ENCODE data around the gene KRT83. TPM values are rescaled to one million over a fixed set of nuclear protein-coding genes. Genes with fewer than 3 reads are reported as not detected.

The KRT83 gene
- not detected in 2 replicates for total RNA-seq

DNA sequence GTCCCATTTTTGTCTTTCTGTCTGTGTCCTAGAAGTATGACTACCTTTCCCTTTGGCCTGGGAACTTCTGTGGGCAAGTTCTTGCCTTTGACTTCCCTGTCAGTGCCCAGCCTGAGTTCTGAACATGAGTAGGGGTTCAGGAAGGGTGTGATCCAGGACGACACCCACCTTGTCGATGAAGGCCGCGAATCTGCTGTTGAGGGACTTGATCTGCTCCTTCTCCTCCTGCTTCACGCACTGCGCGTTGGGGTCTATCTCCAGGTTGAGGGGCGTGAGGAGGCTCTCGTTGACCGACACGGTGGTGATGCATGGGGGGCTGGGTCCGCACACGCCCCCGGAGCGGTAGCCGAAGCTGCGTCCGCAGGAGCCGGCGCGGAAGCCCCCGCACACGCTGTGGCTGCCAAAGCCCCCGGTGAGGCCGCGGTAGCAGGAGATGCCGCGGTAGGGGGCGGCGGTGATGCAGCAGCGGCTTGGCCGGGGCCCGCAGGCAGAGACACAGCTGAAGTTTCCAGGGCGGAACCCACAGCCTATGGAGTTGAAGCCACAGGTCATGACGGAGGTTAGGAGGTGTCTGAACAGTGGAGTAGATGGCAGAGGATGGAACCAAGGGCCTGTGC lies at the start of gene KRT83:
Gene KRT83 (minus strand): TSS at position 615 of the 617 bp plus-strand sequence. CDS start 63 bp downstream, at position 552.
- DNase-seq, result no peak

DNA sequence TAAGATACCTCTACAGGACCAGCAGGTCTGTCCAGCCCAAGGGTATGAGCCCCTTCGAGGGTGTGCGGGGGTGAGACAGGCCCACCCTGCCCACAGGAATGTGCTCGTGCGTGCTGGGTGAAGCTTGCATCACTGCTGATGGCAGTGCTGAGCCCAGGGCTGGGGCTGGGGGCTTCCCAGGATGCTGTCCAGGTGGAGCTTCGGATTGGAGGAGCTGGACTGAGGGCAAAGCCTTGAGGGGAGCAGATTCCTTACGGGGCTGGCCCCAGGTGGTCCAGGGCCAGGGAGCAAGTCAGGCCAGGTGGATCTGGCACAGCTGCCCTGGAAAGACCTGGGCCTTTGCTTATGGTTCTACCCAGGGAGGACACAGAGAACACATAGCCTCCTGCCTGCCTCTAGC lies 48.6 kb upstream of the KRT83 start:
- H3K36me3 Mint-ChIP-seq (ENCODE audit: low read depth), result no peaks in the 10 kb centered on the region
- no peak for DNase-seq
- intact Hi-C loops (cut with micrococcal nuclease), result loop anchor here (5.0 kb wide), 1 partner anchor 502 kb away; no protein-coding TSS in a partner anchor
- H3K27ac Mint-ChIP-seq, result no peak overlapping the region
- H3K4me1 Mint-ChIP-seq, result no peaks in the 10 kb centered on the region
- peaks cover 9% of the 10 kb centered on the region for H3K27me3 Mint-ChIP-seq
- no peaks in the 10 kb centered on the region for H3K9me3 Mint-ChIP-seq
- H3K4me3 Mint-ChIP-seq, result no peak overlapping the region

More for the DNA sequence above, at the start of gene KRT83:
- no peaks in the 10 kb centered on the region for H3K36me3 Mint-ChIP-seq (ENCODE audit: low read depth)
- H3K4me1 Mint-ChIP-seq, result no peaks in the 10 kb centered on the region
- intact Hi-C loops (cut with micrococcal nuclease), result no loop called here
- no peak within 1 kb of the TSS for H3K4me3 Mint-ChIP-seq
- H3K27ac Mint-ChIP-seq, result no peak within 1 kb of the TSS
- H3K9me3 Mint-ChIP-seq, result no peaks in the 10 kb centered on the region
- peaks cover 26% of the 10 kb centered on the region for H3K27me3 Mint-ChIP-seq

DNA sequence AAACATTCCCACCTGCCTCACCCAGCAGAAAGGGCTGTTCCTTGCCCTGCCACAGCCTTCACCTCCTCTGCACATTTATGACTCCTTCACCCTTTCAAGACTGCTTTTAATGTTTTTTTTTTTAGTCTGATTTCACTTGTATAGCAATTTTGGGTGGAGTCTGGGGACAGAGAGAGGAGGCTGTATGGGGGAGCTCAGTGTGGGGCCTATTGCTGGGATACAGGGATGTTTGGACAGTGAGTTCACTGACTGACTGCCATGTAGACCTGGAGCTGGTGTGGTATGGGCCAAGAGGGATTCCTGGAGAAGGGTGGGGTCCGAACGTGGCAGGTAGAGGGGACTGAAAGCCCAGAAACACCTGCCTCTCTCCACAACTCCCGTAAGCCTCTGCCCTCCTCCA lies 48.0 kb upstream of the KRT83 start:
- no peak for DNase-seq
- intact Hi-C loops (cut with micrococcal nuclease), result no loop called here
- H3K4me3 Mint-ChIP-seq, result no peak overlapping the region
- peaks cover 9% of the 10 kb centered on the region for H3K27me3 Mint-ChIP-seq
- no peaks in the 10 kb centered on the region for H3K36me3 Mint-ChIP-seq (ENCODE audit: low read depth)
- no peak overlapping the region for H3K27ac Mint-ChIP-seq
- H3K4me1 Mint-ChIP-seq, result no peaks in the 10 kb centered on the region
- H3K9me3 Mint-ChIP-seq, result no peaks in the 10 kb centered on the region

- intact Hi-C loops (cut with micrococcal nuclease), result no loop called here
- Mint-ChIP-seq H3K4me3 (no peak overlapping the region), H3K36me3 (ENCODE audit: low read depth) (no peaks in the 10 kb centered on the region), H3K27ac (no peak overlapping the region), H3K27me3 (peaks cover 4% of the 10 kb centered on the region), H3K9me3 (no peaks in the 10 kb centered on the region), H3K4me1 (no peaks in the 10 kb centered on the region)
- no peak for DNase-seq
Observed at GRCh38 chr12:52368508-52368907, 47.3 kb upstream of the KRT83 start.

DNA sequence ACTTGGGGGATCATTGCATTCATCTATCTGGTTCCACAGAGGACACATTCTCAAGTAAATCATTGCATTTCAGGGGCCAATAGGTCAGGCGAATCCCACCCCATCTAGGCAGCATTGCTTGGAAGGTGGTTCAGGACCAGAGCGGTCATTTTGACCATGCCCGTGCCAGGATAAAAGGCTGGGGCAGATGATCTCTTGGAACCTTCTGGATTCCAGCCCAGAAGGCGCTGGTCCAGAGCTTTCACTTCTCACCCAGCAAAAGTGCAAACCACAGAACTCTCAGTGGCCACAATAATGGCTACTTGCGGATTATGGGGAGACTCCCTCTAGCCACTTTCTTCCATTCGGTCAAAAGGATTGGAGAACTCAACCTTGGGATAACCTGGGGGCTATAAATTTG lies 46.7 kb upstream of the KRT83 start:
- Mint-ChIP-seq H3K27me3 (peaks cover 4% of the 10 kb centered on the region), H3K36me3 (ENCODE audit: low read depth) (no peaks in the 10 kb centered on the region), H3K4me3 (no peak overlapping the region), H3K4me1 (no peaks in the 10 kb centered on the region), H3K27ac (no peak overlapping the region), H3K9me3 (no peaks in the 10 kb centered on the region)
- intact Hi-C loops (cut with micrococcal nuclease), result no loop called here
- no peak for DNase-seq

DNA sequence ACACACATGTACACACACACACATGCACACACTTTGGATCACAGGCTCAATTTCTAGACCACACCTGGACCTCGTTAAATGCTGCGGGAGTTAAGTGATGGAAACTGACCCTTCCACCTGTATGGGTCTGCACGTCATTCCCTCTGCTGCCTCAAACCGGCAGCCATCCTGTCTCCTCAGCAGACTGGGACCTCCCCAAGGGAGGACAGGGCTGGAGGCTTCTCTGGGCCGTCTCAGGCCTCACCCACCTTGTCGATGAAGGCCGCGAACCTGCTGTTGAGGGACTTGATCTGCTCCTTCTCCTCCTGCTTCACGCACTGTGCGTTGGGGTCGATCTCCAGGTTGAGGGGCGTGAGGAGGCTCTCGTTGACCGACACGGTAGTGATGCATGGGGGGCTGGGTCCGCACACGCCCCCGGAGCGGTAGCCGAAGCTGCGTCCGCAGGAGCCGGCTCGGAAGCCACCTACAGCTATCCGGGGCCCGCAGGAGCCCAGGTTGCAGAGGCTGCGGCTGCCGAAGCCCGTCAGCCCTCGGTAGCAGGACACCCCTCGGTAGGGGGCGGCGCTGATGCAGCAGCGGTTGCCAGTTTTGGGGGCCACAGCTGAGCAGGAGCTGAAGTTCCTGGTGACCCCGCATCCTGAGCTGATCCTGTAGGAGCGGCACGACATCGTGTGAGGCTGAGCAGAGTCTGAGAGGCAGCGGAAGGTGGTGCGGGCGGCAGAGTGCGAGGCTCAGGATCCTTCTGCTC lies 45.7 kb upstream of the KRT83 start, which contains the start of gene KRT85:
Gene KRT85 (minus strand): TSS at position 744 of the 748 bp plus-strand sequence. CDS start 76 bp downstream, at position 668.
- no peak within 1 kb of the TSS for H3K4me3 Mint-ChIP-seq
- H3K27ac Mint-ChIP-seq, result no peak within 1 kb of the TSS
- H3K9me3 Mint-ChIP-seq, result no peaks in the 10 kb centered on the region
- H3K27me3 Mint-ChIP-seq, result peaks cover 4% of the 10 kb centered on the region
- intact Hi-C loops (cut with micrococcal nuclease), result no loop called here
- no peaks in the 10 kb centered on the region for H3K36me3 Mint-ChIP-seq (ENCODE audit: low read depth)
- DNase-seq, result no peak
- no peaks in the 10 kb centered on the region for H3K4me1 Mint-ChIP-seq

DNA sequence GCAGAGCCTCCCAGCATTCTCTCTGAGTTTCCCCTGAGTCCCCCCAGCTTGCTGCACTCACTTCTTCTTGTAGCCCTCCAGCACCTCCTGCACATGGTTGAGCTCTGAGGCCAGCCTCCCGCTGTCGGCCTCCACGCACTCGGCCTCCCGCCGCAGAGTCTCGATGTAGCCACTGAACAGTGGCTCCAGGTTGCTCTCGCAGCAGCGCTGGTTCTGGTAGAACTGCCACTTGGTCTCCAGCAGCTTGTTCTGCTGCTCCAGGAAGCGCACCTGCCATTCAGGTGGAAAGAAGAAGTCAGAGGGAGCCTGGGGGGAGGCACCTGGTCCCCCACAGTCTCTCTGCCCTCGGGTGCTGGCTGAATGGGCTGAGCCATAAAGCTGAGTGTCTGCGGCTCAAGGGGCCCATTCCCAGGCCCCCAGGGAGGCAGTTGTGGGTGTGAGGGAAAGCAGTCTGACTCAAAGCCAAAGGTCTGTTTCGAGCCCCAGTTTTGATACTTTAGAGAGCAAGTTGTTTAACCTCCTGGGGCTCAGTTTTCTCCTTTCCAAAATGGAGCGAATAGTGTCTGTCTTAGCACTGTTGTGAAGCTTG lies 43.8 kb upstream of the KRT83 start:
- DNase-seq, result no peak

GRCh38 chr12:52364061-52364460 lies 42.9 kb upstream of the KRT83 start:
- H3K27me3 Mint-ChIP-seq, result peaks cover 4% of the 10 kb centered on the region
- no peak for DNase-seq
- H3K36me3 Mint-ChIP-seq (ENCODE audit: low read depth), result no peaks in the 10 kb centered on the region
- peaks cover 4% of the 10 kb centered on the region for H3K4me1 Mint-ChIP-seq
- no peak overlapping the region for H3K27ac Mint-ChIP-seq
- no peaks in the 10 kb centered on the region for H3K9me3 Mint-ChIP-seq
- intact Hi-C loops (cut with micrococcal nuclease), result no loop called here
- H3K4me3 Mint-ChIP-seq, result no peak overlapping the region

More for the DNA sequence above, 43.8 kb upstream of the KRT83 start:
- H3K9me3 Mint-ChIP-seq, result no peaks in the 10 kb centered on the region
- no peaks in the 10 kb centered on the region for H3K36me3 Mint-ChIP-seq (ENCODE audit: low read depth)
- no peak overlapping the region for H3K4me3 Mint-ChIP-seq
- H3K4me1 Mint-ChIP-seq, result no peaks in the 10 kb centered on the region
- peaks cover 2% of the 10 kb centered on the region for H3K27me3 Mint-ChIP-seq
- intact Hi-C loops (cut with micrococcal nuclease), result no loop called here
- no peak overlapping the region for H3K27ac Mint-ChIP-seq

DNA sequence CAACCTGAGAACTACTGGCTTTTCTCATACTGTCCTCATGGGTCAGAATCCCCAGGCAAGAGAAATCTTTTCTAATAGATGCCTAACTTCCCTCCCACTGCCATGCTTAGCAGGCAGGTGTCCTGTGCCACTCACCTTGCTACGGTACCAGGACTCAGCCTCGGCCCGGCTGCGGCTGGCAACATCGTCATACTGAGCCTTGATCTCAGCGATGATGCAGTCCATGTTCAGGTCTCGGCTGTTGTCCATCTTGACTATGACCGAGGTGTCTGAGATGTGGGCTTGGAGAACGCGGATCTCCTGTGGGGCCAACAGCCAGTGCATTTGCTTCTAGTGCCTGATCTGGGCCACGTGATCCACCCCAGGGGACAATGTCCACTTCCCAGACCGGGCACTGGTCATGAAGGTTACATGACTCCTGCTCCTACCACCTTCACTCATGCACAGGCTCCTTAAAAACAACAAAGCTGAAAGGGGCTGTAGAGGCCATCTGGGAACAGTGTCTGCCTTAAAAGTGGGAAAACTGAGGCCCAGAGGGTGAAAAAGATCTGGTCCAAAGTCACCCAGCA lies 42.0 kb upstream of the KRT83 start:
- DNase-seq, result no peak
- intact Hi-C loops (cut with micrococcal nuclease), result no loop called here
- H3K9me3 Mint-ChIP-seq, result no peaks in the 10 kb centered on the region
- peaks cover 2% of the 10 kb centered on the region for H3K27me3 Mint-ChIP-seq
- H3K27ac Mint-ChIP-seq, result no peak overlapping the region
- no peak overlapping the region for H3K4me3 Mint-ChIP-seq
- peaks cover 12% of the 10 kb centered on the region for H3K4me1 Mint-ChIP-seq
- no peaks in the 10 kb centered on the region for H3K36me3 Mint-ChIP-seq (ENCODE audit: low read depth)

DNA sequence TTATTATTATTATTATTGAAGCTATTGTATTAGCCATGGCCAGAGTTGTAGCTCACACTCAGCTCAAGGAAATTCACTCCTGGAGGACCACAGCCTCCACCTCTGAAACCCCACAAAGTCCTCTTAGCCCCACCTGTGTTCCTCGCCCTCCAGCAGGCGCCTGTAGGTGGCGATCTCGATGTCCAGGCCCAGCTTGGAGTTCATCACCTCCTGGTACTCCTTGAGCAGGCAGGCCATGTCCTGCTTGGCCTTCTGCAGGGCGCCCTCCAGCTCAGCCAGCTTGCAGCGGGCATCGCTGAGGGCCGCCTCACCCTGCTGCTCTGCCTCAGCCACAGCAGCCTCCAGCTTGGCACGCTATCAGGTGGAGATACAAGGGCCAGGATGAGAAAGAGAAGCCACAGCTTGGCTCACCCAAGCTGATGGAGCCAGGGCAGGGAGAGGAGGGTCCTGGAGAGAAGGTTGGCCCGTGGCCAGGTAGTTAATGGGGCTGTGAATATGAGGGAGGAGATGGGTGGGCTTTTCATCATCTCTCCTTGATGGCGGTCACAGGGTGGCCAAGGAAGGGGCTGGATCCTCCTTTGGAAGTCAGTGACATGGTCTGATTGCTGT lies 41.0 kb upstream of the KRT83 start:
- H3K27ac Mint-ChIP-seq, result no peak overlapping the region
- peaks cover 12% of the 10 kb centered on the region for H3K4me1 Mint-ChIP-seq
- no peaks in the 10 kb centered on the region for H3K36me3 Mint-ChIP-seq (ENCODE audit: low read depth)
- H3K27me3 Mint-ChIP-seq, result peaks cover 2% of the 10 kb centered on the region
- DNase-seq, result peak; percentile 63
- intact Hi-C loops (cut with micrococcal nuclease), result no loop called here
- H3K9me3 Mint-ChIP-seq, result no peaks in the 10 kb centered on the region
- H3K4me3 Mint-ChIP-seq, result no peak overlapping the region

GRCh38 chr12:52361553-52361952 lies 40.4 kb upstream of the KRT83 start:
- Mint-ChIP-seq H3K36me3 (ENCODE audit: low read depth) (no peaks in the 10 kb centered on the region), H3K27me3 (peaks cover 2% of the 10 kb centered on the region), H3K27ac (no peak overlapping the region), H3K9me3 (no peaks in the 10 kb centered on the region), H3K4me3 (no peak overlapping the region), H3K4me1 (peaks cover 12% of the 10 kb centered on the region)
- intact Hi-C loops (cut with micrococcal nuclease), result no loop called here
- DNase-seq, result no peak

DNA sequence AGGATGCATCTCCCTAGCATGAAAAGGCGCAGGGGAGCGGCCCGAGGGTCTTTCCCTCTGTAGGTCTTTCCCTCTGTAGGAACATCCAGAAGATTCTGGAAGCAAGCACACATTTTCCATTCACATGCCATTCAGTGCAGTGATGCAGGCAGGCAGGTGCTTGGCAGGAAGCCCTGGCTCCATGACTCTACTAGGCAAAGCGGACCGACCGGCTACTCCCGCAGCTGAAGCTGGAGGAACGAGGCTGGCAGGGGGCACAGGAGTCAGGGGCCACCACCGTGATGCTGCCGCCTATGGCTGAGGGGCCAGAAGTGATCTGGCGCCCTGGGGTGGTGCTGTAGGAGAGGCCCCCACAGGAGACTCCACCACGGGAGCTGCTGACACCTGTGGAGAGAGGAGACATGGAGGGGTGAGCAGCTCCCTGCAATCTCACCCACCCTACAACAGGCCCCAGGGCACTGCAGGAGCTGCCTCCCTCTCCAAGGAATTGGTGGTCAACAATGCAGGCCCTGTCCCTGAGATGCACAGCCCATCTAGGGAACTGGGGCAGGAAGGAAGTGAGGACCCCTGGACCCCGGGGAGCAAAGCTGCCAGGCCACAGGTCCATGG lies 39.6 kb upstream of the KRT83 start:
- H3K4me3 Mint-ChIP-seq, result no peak overlapping the region
- intact Hi-C loops (cut with micrococcal nuclease), result no loop called here
- H3K27me3 Mint-ChIP-seq, result peaks cover 2% of the 10 kb centered on the region
- H3K9me3 Mint-ChIP-seq, result no peaks in the 10 kb centered on the region
- DNase-seq, result no peak
- no peaks in the 10 kb centered on the region for H3K36me3 Mint-ChIP-seq (ENCODE audit: low read depth)
- H3K4me1 Mint-ChIP-seq, result peaks cover 12% of the 10 kb centered on the region
- no peak overlapping the region for H3K27ac Mint-ChIP-seq

DNA sequence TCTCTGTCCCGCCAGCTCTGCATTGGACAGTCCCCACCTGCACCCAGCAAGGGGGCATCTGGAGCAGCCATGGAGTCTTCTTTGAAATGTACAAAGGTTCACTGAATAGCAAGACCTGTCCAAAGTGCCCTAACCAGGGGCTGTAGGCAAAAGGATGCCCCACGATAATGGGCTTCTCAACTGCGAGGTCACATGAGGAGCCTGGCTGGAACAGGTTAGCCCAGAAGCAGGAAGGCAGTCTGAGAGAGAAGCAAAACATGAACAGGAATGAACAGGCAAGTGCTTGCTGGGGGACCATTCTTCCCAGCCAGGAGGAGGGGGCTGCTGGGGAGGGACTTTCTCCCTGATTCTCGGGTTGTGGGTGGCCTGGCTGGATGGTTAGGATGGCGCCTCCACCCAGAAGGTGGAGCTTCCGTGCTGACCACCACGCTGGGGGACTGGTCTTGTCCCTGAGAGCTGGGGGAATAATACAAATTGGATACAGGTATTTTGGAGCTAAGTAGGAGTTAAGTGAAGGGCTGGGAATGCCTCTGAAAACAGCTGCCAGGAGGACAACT lies 39.0 kb upstream of the KRT83 start:
- Mint-ChIP-seq H3K4me1 (peaks cover 12% of the 10 kb centered on the region), H3K36me3 (ENCODE audit: low read depth) (no peaks in the 10 kb centered on the region), H3K27me3 (peaks cover 2% of the 10 kb centered on the region), H3K27ac (no peak overlapping the region), H3K9me3 (no peaks in the 10 kb centered on the region), H3K4me3 (no peak overlapping the region)
- no peak for DNase-seq
- intact Hi-C loops (cut with micrococcal nuclease), result no loop called here
